MM.1S (cell line): ENCODE measurements around the gene UQCR10.

ENCODE experiments used
- DNase-seq: peaks from one replicate; pipeline ENCODE4 v3.0.0-alpha.2; 2015
- H2AFZ ChIP-seq: fragments of 300-600 bp; sonication (generic); 2 replicates; pipeline ENCODE4 v1.6.0; 2016; ENCODE audit warnings: antibody characterized with exemption, low read length
- H3F3A ChIP-seq: fragments of 300-600 bp; sonication (generic); 2 replicates; pipeline ENCODE4 v1.6.1; 2016; ENCODE audit warnings: mild to moderate bottlenecking, antibody characterized with exemption, low read length, moderate library complexity, mixed read lengths; ENCODE audit not compliant: insufficient read depth
- H3K27ac ChIP-seq: fragments of 300-600 bp; sonication (generic); 2 replicates; pipeline ENCODE4 v1.5.1; 2016; ENCODE audit warnings: mild to moderate bottlenecking, low read length
- H3K27me3 ChIP-seq: fragments of 300-600 bp; sonication (generic); replicated peaks from 2 replicates; pipeline ENCODE4 v1.6.0; 2016; ENCODE audit warnings: low read length; ENCODE audit not compliant: insufficient read depth
- H3K36me3 ChIP-seq: fragments of 300-600 bp; sonication (generic); replicated peaks from 2 replicates; pipeline ENCODE4 v1.6.1; 2016; ENCODE audit warnings: mild to moderate bottlenecking, low read length, mixed read lengths; ENCODE audit not compliant: insufficient read depth
- H3K4me1 ChIP-seq: fragments of 300-600 bp; sonication (generic); 2 replicates; pipeline ENCODE4 v1.6.1; 2016; ENCODE audit warnings: low read length, mixed read lengths
- H3K4me2 ChIP-seq: fragments of 300-600 bp; sonication (generic); 2 replicates; pipeline ENCODE4 v1.6.0; 2016; ENCODE audit warnings: low read depth, low read length
- H3K4me3 ChIP-seq: fragments of 300-600 bp; sonication (generic); 2 replicates; pipeline ENCODE4 v1.5.1; 2016; ENCODE audit warnings: low read length, mixed read lengths
- H3K79me2 ChIP-seq: fragments of 300-600 bp; sonication (generic); 2 replicates; pipeline ENCODE4 v1.6.1; 2016; ENCODE audit warnings: mixed run types, low read length, mixed read lengths
- H3K9ac ChIP-seq: fragments of 300-600 bp; sonication (generic); 2 replicates; pipeline ENCODE4 v1.6.1; 2016; ENCODE audit warnings: low read length, mixed read lengths
- H3K9me2 ChIP-seq: fragments of 300-600 bp; sonication (generic); replicated peaks from 2 replicates; pipeline ENCODE4 v1.6.1; 2016; ENCODE audit warnings: mild to moderate bottlenecking, low read length, mixed read lengths; ENCODE audit not compliant: insufficient read depth
- H3K9me3 ChIP-seq: fragments of 300-600 bp; sonication (generic); replicated peaks from 2 replicates; pipeline ENCODE4 v1.6.1; 2016; ENCODE audit warnings: mild to moderate bottlenecking, low read length, mixed read lengths; ENCODE audit not compliant: insufficient read depth
- H4K20me1 ChIP-seq: fragments of 300-600 bp; sonication (generic); 2 replicates; pipeline ENCODE4 v1.6.1; 2016; ENCODE audit warnings: mild to moderate bottlenecking, low read length, moderate library complexity, mixed read lengths; ENCODE audit not compliant: insufficient read depth
- EZH2 ChIP-seq: fragments of 300-600 bp; sonication (generic); optimal IDR thresholded peaks from 2 replicates; pipeline ENCODE3; 2017; ENCODE audit warnings: low read depth, mild to moderate bottlenecking, antibody characterized with exemption, low read length, mixed read lengths
- EZH2phosphoT487 ChIP-seq: fragments of 300-600 bp; sonication (generic); IDR thresholded peaks from 2 replicates; pipeline ENCODE4 v1.6.1; 2018; ENCODE audit warnings: antibody characterized with exemption, low read length
- TF ChIP-seq, protein P1 (sequence below): fragments of 300-600 bp; sonication (generic); IDR thresholded peaks from 2 replicates; pipeline ENCODE4 v1.5.1; 2016; ENCODE audit warnings: antibody characterized with exemption, low read length, mixed read lengths

Gene UQCR10

DNA sequence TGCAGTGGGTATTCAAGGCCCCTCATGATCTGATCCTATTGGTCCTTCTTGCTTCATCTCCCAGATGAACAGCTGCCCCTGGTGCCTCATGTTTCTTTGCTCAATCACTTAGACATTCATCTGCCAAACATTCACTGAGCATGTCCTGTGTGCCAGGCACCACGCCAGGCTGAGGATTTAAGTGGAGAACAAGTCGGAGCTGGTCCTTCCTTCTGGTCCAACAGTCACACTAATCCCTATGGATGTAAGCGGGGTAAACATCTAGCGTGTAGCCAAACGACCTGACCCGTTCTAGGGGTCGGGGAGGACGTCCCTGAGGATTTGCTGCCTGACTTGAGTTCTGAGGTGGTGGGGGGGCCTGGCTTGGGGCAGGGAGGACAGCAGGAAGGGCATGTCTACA is 22.3 kb upstream of the UQCR10 start:
- no peak overlapping the region for H3K9ac ChIP-seq
- DNase-seq = no peak
- 0 out of 2 replicates have a peak, but pooled peaks cover 11% of the 10 kb centered on the region for H3F3A ChIP-seq
- no peaks in the 10 kb centered on the region for H3K9me3 ChIP-seq
- no peak overlapping the region for H3K27ac ChIP-seq
- H2AFZ ChIP-seq = no peak overlapping the region
- H3K4me3 ChIP-seq = no peak overlapping the region
- H3K36me3 ChIP-seq = no peaks in the 10 kb centered on the region
- H4K20me1 ChIP-seq = no peaks in the 10 kb centered on the region
- H3K9me2 ChIP-seq = no peaks in the 10 kb centered on the region
- no peaks in the 10 kb centered on the region for H3K27me3 ChIP-seq
- no peak overlapping the region for H3K4me2 ChIP-seq
- H3K79me2 ChIP-seq = no peaks in the 10 kb centered on the region
- no peak for TF ChIP-seq EZH2phosphoT487
- TF ChIP-seq, protein P1, sequence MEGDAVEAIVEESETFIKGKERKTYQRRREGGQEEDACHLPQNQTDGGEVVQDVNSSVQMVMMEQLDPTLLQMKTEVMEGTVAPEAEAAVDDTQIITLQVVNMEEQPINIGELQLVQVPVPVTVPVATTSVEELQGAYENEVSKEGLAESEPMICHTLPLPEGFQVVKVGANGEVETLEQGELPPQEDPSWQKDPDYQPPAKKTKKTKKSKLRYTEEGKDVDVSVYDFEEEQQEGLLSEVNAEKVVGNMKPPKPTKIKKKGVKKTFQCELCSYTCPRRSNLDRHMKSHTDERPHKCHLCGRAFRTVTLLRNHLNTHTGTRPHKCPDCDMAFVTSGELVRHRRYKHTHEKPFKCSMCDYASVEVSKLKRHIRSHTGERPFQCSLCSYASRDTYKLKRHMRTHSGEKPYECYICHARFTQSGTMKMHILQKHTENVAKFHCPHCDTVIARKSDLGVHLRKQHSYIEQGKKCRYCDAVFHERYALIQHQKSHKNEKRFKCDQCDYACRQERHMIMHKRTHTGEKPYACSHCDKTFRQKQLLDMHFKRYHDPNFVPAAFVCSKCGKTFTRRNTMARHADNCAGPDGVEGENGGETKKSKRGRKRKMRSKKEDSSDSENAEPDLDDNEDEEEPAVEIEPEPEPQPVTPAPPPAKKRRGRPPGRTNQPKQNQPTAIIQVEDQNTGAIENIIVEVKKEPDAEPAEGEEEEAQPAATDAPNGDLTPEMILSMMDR = no peak
- TF ChIP-seq EZH2 = no peak
- peaks cover 17% of the 10 kb centered on the region for H3K4me1 ChIP-seq

GRCh38 chr22:29747832-29748231 is 19.3 kb upstream of the UQCR10 start:
- no peak overlapping the region for H2AFZ ChIP-seq

GRCh38 chr22:29748248-29748893 is 18.8 kb upstream of the UQCR10 start:
- Histone ChIP-seq H3K9me2 (no peaks in the 10 kb centered on the region), H3K36me3 (no peaks in the 10 kb centered on the region), H3F3A (0 out of 2 replicates have a peak, but pooled peaks cover 11% of the 10 kb centered on the region), H4K20me1 (no peaks in the 10 kb centered on the region), H3K9ac (no peak overlapping the region), H3K4me2 (peak overlapping the region; percentile 35; the same call in 1 of the 2 replicates), H3K27ac (peak overlapping the region; percentile 60; the same call in 1 of the 2 replicates), H3K79me2 (no peaks in the 10 kb centered on the region), H3K4me3 (no peak overlapping the region), H2AFZ (no peak overlapping the region), H3K4me1 (peaks cover 17% of the 10 kb centered on the region), H3K27me3 (no peaks in the 10 kb centered on the region), H3K9me3 (no peaks in the 10 kb centered on the region)
- TF ChIP-seq, protein P1 = no peak
- TF ChIP-seq EZH2phosphoT487 (no peak), EZH2 (no peak)
- DNase-seq = peak; percentile 67

More at GRCh38 chr22:29747832-29748231, 19.3 kb upstream of the UQCR10 start:
- Histone ChIP-seq H3K79me2 (no peaks in the 10 kb centered on the region), H3K27ac (peak overlapping the region; percentile 60; the same call in 1 of the 2 replicates), H3F3A (0 out of 2 replicates have a peak, but pooled peaks cover 11% of the 10 kb centered on the region), H3K4me2 (peak overlapping the region; percentile 35; the same call in 1 of the 2 replicates), H3K27me3 (no peaks in the 10 kb centered on the region), H3K9me3 (no peaks in the 10 kb centered on the region), H3K4me3 (no peak overlapping the region), H4K20me1 (no peaks in the 10 kb centered on the region), H3K9ac (no peak overlapping the region), H3K4me1 (peaks cover 17% of the 10 kb centered on the region), H3K9me2 (no peaks in the 10 kb centered on the region), H3K36me3 (no peaks in the 10 kb centered on the region)
- no peak for TF ChIP-seq EZH2phosphoT487
- TF ChIP-seq EZH2 = no peak
- TF ChIP-seq, protein P1 = no peak
- no peak for DNase-seq
